ENCODE measurements around the gene R3HDM4. TPM values are rescaled to one million over a fixed set of nuclear protein-coding genes. Genes with fewer than 3 reads are reported as not detected.
"Not testable (repeated sequence)": the region's sequence is repeated elsewhere in the genome, so short reads cannot be mapped to it uniquely, and the experiment has no call there.

Gene R3HDM4
- total RNA-seq, 2 donors from 2014 or later, result 78.5 to 79.3 TPM

GRCh38 chr19:852136-853013 lies 60.6 kb downstream of the R3HDM4 start, which contains the start of gene ELANE:
ELANE (plus strand) TSS chr19:852303; CDS start chr19:852329, 26 bp downstream.
- no peaks in the 10 kb centered on the region for H3K9me3 Mint-ChIP-seq
- H3K4me3 Mint-ChIP-seq, result no peak within 1 kb of the TSS
- H3K27me3 Mint-ChIP-seq, result peaks cover under 1% of the 10 kb centered on the region
- no peaks in the 10 kb centered on the region for H3K4me1 Mint-ChIP-seq
- no peaks in the 10 kb centered on the region for H3K36me3 Mint-ChIP-seq (ENCODE audit: low read depth)
- no peak for ATAC-seq (replicated peaks)
- no peak within 1 kb of the TSS for H3K27ac Mint-ChIP-seq

GRCh38 chr19:850979-851335 lies 62.1 kb downstream of the R3HDM4 start:
- Mint-ChIP-seq H3K27me3 (peaks cover 5% of the 10 kb centered on the region), H3K9me3 (no peaks in the 10 kb centered on the region), H3K4me1 (no peaks in the 10 kb centered on the region), H3K36me3 (ENCODE audit: low read depth) (no peaks in the 10 kb centered on the region), H3K4me3 (no peak overlapping the region), H3K27ac (no peak overlapping the region)
- no peak for ATAC-seq (replicated peaks)

DNA sequence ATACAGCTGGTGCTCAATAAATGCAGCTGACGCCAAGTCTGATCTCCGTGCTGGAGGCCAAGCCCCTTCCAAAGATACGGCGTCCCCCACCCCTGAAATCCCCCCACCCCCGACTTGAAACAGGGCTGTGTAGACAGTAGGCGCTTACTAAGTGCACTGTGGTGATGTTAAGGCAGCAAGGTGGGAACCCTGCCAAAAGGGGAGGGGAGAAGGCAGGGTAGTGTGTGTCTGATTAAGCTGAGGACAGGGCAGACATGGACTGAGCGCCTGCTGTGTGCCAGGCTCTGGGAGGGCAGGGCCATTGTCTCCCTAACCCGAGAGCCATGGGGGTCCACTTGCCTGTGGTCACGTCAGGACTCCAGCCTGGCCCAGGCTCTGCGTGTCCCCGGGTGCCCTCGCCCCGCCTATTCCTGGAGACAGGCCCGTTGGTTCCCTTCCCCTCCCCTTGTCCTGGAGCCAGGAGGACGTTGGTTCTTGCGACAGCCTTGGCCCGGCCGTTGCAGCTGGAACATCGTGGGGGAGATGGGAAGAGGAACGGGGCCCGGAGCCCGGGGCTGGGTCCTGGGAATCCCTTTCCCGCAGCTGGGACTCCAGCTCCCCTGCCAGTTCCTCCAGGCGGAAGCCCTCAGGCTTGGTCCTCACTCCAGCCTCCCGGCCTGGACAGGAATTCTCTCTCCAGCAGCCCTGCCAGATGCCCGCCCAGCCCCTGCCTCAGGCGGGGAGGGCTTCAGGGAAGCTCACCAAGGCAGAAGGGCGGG lies 62.6 kb downstream of the R3HDM4 start:
- Mint-ChIP-seq H3K27ac (no peak overlapping the region), H3K4me3 (no peak overlapping the region), H3K36me3 (ENCODE audit: low read depth) (no peaks in the 10 kb centered on the region), H3K27me3 (peaks cover 8% of the 10 kb centered on the region), H3K4me1 (no peaks in the 10 kb centered on the region), H3K9me3 (no peaks in the 10 kb centered on the region)
- no peak for ATAC-seq (replicated peaks)

DNA sequence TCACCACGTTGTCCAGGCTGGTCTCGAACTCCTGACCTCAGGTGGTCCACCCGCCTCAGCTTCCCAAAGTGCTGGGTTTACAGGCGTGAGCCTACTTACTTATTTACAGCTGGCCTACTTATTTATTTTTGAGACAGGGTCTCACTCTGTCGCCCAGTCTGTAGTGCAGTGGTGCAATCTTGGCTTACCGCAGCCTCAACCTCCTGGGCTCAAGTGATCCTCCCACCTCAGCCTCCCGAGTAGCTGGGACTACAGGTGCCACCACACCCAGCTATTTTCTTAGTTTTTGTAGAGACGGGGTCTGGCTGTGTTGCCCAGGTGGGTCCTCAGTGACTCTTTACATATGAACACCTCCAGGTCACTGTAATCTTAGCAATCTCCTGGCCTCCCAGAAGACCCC lies 63.8 kb downstream of the R3HDM4 start:
- not testable (repeated sequence) for H3K4me1 Mint-ChIP-seq; H3K9me3 Mint-ChIP-seq; ATAC-seq (replicated peaks); H3K4me3 Mint-ChIP-seq; H3K27ac Mint-ChIP-seq; H3K36me3 Mint-ChIP-seq (ENCODE audit: low read depth)
- peaks cover 12% of the 10 kb centered on the region for H3K27me3 Mint-ChIP-seq

- Mint-ChIP-seq H3K27ac (no peak overlapping the region), H3K9me3 (no peaks in the 10 kb centered on the region), H3K36me3 (ENCODE audit: low read depth) (no peaks in the 10 kb centered on the region), H3K4me1 (no peaks in the 10 kb centered on the region), H3K4me3 (no peak overlapping the region), H3K27me3 (peaks cover 12% of the 10 kb centered on the region)
- no peak for ATAC-seq (replicated peaks)
Observed at GRCh38 chr19:848386-848921, 64.6 kb downstream of the R3HDM4 start.

Other genes with a start within 250 kb of the R3HDM4 start
- 1 to 10 TPM; 7.0 to 9.1 TPM for gene FSTL3, start 236.8 kb downstream of the R3HDM4 start, total RNA-seq
- gene PRSS57, start 217.8 kb downstream of the R3HDM4 start, total RNA-seq, result not detected
- under 1 TPM in 1 of 2 donors, not detected in 1; 0.26 TPM for gene PALM, start 204.3 kb downstream of the R3HDM4 start, total RNA-seq
- under 1 TPM; 0.45 to 0.50 TPM for gene MISP, start 162.1 kb downstream of the R3HDM4 start, total RNA-seq
- gene PTBP1, start 115.8 kb downstream of the R3HDM4 start, total RNA-seq, result 100 to 1,000 TPM; 405 to 726 TPM
- not detected for gene PLPPR3, start 91.3 kb downstream of the R3HDM4 start, total RNA-seq
- gene AZU1, start 85.4 kb downstream of the R3HDM4 start, total RNA-seq, result under 1 TPM in 1 of 2 donors, not detected in 1; 0.19 TPM
- not detected for gene PRTN3, start 72.2 kb downstream of the R3HDM4 start, total RNA-seq
- not detected for gene ELANE, start 60.9 kb downstream of the R3HDM4 start, total RNA-seq
- under 1 TPM; 0.40 to 0.89 TPM for gene CFD, start 53.6 kb downstream of the R3HDM4 start, total RNA-seq
- 10 to 100 TPM; 60.4 to 64.1 TPM for gene MED16, start 20.0 kb downstream of the R3HDM4 start, total RNA-seq
- gene RNU6-9, start 19.7 kb downstream of the R3HDM4 start, total RNA-seq, result not detected
- gene KISS1R, start 4.1 kb upstream of the R3HDM4 start, total RNA-seq, result 10 to 100 TPM; 17.5 to 53.1 TPM
- 10 to 100 TPM; 50.3 to 79.3 TPM for gene ARID3A, start 12.8 kb upstream of the R3HDM4 start, total RNA-seq
- gene WDR18, start 71.1 kb upstream of the R3HDM4 start, total RNA-seq, result 10 to 100 TPM; 43.2 to 94.2 TPM
- gene GRIN3B, start 87.2 kb upstream of the R3HDM4 start, total RNA-seq, result under 1 TPM in 1 of 2 donors, not detected in 1; 0.21 TPM
- 100 to 1,000 TPM; 101 to 120 TPM for gene TMEM259, start 107.9 kb upstream of the R3HDM4 start, total RNA-seq
- gene RNU6-2, start 108.3 kb upstream of the R3HDM4 start, total RNA-seq, result not detected
- gene CNN2, start 113.4 kb upstream of the R3HDM4 start, total RNA-seq, result 100 to 1,000 TPM; 152 to 246 TPM
- gene ABCA7, start 126.9 kb upstream of the R3HDM4 start, total RNA-seq, result 10 to 100 TPM; 21.8 to 31.2 TPM
- gene ARHGAP45, start 153.9 kb upstream of the R3HDM4 start, total RNA-seq, result 100 to 1,000 TPM; 211 to 310 TPM
- 100 to 1,000 TPM; 155 to 248 TPM for gene POLR2E, start 182.2 kb upstream of the R3HDM4 start, total RNA-seq
- 100 to 1,000 TPM; 110 to 170 TPM for gene GPX4, start 190.8 kb upstream of the R3HDM4 start, total RNA-seq